Measurements from ENCODE around the gene AIDA. TPM values are rescaled to one million over a fixed set of nuclear protein-coding genes. Genes with fewer than 3 reads are reported as not detected.

Gene AIDA
- polyA plus RNA-seq, 1 of the 3 experiments (the other 2 are of a cell fraction): 20.8 TPM

- Histone ChIP-seq H3F3A (replicated peaks; ENCODE audit: insufficient read depth) (peaks cover 21% of the 10 kb centered on the region), H4K20me1 (ENCODE audit: insufficient read depth) (no peaks in the 10 kb centered on the region), H3K4me3 (ENCODE audit: low read depth in 2 of 2, low read length in 1 of 2) (no peak overlapping the region), H3K27ac (ENCODE audit: low read depth in 2 of 2, low read length in 1 of 2) (no peak overlapping the region), H3K79me2 (ENCODE audit: insufficient read depth) (peaks cover 11% of the 10 kb centered on the region; the same call in 1 of the 2 replicates), H3K9me2 (no peaks in the 10 kb centered on the region), H3K4me2 (no peak overlapping the region), H3K36me3 (replicated peaks in 1 of 2; ENCODE audit: control insufficient read depth in 1 of 2, insufficient read depth in 2 of 2, low read length in 1 of 2) (peaks cover 65 to 79% of the 10 kb centered on the region in 2 experiments), H3K4me1 (ENCODE audit: control insufficient read depth in 1 of 2, insufficient read depth in 2 of 2, low read depth in 1 of 2, low read length in 1 of 2) (peaks cover 0 to 6% of the 10 kb centered on the region in 2 experiments; a peak in 2 of 4 replicates), H3K27me3 (ENCODE audit: insufficient read depth) (no peaks in the 10 kb centered on the region), H3K9me3 (no peaks in the 10 kb centered on the region), H2AFZ (ENCODE audit: low read depth) (no peak overlapping the region), H3K9ac (no peak overlapping the region)
- TF ChIP-seq REST (IDR thresholded peaks at IDR 0.05; ENCODE audit: low read depth, low read length): no peak
- no peak for TF ChIP-seq SMC3 (IDR thresholded peaks at IDR 0.05; ENCODE audit: low read depth, low read length)
- TF ChIP-seq MAX (IDR thresholded peaks at IDR 0.05; ENCODE audit: low read depth): no peak
- no peak for TF ChIP-seq FOXJ3 (CRISPR knock-in tag; IDR thresholded peaks at IDR 0.05)
- TF ChIP-seq TEAD4 (IDR thresholded peaks at IDR 0.05; ENCODE audit: borderline replicate concordance, insufficient read depth): no peak
- TF ChIP-seq ELF1 (IDR thresholded peaks at IDR 0.05): no peak
- TF ChIP-seq CHD2 (IDR thresholded peaks at IDR 0.05; ENCODE audit: low read length, partially characterized antibody): no peak
- no peak for TF ChIP-seq JUND (IDR thresholded peaks at IDR 0.05)
- TF ChIP-seq TAF1 (IDR thresholded peaks at IDR 0.05; ENCODE audit: borderline replicate concordance, low read depth, low read length): no peak
- TF ChIP-seq GATA2 (CRISPR knock-in tag; IDR thresholded peaks at IDR 0.05): no peak
- TF ChIP-seq, protein P1, sequence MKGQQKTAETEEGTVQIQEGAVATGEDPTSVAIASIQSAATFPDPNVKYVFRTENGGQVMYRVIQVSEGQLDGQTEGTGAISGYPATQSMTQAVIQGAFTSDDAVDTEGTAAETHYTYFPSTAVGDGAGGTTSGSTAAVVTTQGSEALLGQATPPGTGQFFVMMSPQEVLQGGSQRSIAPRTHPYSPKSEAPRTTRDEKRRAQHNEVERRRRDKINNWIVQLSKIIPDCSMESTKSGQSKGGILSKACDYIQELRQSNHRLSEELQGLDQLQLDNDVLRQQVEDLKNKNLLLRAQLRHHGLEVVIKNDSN (IDR thresholded peaks at IDR 0.05; ENCODE audit: borderline replicate concordance, low read depth): no peak
- no peak for TF ChIP-seq RFX5 (IDR thresholded peaks at IDR 0.05; ENCODE audit: low read length)
- no peak for TF ChIP-seq POLR2AphosphoS5 (IDR thresholded peaks at IDR 0.05; ENCODE audit: low read depth, low read length)
- TF ChIP-seq, protein P2, sequence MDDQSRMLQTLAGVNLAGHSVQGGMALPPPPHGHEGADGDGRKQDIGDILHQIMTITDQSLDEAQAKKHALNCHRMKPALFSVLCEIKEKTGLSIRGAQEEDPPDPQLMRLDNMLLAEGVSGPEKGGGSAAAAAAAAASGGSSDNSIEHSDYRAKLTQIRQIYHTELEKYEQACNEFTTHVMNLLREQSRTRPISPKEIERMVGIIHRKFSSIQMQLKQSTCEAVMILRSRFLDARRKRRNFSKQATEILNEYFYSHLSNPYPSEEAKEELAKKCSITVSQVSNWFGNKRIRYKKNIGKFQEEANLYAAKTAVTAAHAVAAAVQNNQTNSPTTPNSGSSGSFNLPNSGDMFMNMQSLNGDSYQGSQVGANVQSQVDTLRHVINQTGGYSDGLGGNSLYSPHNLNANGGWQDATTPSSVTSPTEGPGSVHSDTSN (IDR thresholded peaks at IDR 0.05): no peak
- ChIA-PET POLR2A (no interaction called here), CTCF (interaction anchor here (1.1 kb wide), 1 partner anchor 32 kb away, joined by 4 read pairs; no protein-coding TSS in a partner anchor)
- 91% methylated on average over 7 of the region's 7 CpGs for WGBS (ENCODE audit: low lambda C conversion rate)
- DNase-seq: no peak
Measured at GRCh38 chr1:222665964-222666363, 46.3 kb downstream of the AIDA start.
